ENCODE data around the gene DLGAP1.

DLGAP1 gene

GRCh38 chr18:3836483-3837335 lies 618.4 kb downstream of the DLGAP1 start:
- TF ChIP-seq CSDC2 (CRISPR knock-in tag; IDR thresholded peaks at IDR 0.05) (no peak), CREB5 (CRISPR knock-in tag; IDR thresholded peaks at IDR 0.05; ENCODE audit: low read depth) (no peak), ARNTL (CRISPR knock-in tag; IDR thresholded peaks at IDR 0.05; ENCODE audit: borderline replicate concordance, low read depth) (no peak), ZNF8 (CRISPR knock-in tag; IDR thresholded peaks at IDR 0.05) (no peak), ESRRG (CRISPR knock-in tag; IDR thresholded peaks at IDR 0.05) (no peak), ZFP30 (CRISPR knock-in tag; IDR thresholded peaks at IDR 0.05) (no peak), ZNF70 (CRISPR knock-in tag; IDR thresholded peaks at IDR 0.05) (no peak), TOX (CRISPR knock-in tag; IDR thresholded peaks at IDR 0.05; ENCODE audit: borderline replicate concordance) (no peak), ZNF565 (CRISPR knock-in tag; conservative IDR thresholded peaks at IDR 0.05; ENCODE audit: low read depth) (no peak), PPARA (CRISPR knock-in tag; IDR thresholded peaks at IDR 0.05; ENCODE audit: borderline replicate concordance) (no peak), GLIS3 (CRISPR knock-in tag; IDR thresholded peaks at IDR 0.05) (no peak), ZC3H10 (CRISPR knock-in tag; IDR thresholded peaks at IDR 0.05) (no peak), TCF4 (CRISPR knock-in tag; IDR thresholded peaks at IDR 0.05; ENCODE audit: borderline replicate concordance) (no peak), RARB (CRISPR knock-in tag; IDR thresholded peaks at IDR 0.05) (no peak), POU6F1 (CRISPR knock-in tag; IDR thresholded peaks at IDR 0.05; ENCODE audit: borderline replicate concordance, low read depth) (no peak)
- TF ChIP-seq, protein P1, sequence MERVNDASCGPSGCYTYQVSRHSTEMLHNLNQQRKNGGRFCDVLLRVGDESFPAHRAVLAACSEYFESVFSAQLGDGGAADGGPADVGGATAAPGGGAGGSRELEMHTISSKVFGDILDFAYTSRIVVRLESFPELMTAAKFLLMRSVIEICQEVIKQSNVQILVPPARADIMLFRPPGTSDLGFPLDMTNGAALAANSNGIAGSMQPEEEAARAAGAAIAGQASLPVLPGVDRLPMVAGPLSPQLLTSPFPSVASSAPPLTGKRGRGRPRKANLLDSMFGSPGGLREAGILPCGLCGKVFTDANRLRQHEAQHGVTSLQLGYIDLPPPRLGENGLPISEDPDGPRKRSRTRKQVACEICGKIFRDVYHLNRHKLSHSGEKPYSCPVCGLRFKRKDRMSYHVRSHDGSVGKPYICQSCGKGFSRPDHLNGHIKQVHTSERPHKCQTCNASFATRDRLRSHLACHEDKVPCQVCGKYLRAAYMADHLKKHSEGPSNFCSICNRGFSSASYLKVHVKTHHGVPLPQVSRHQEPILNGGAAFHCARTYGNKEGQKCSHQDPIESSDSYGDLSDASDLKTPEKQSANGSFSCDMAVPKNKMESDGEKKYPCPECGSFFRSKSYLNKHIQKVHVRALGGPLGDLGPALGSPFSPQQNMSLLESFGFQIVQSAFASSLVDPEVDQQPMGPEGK (CRISPR knock-in tag; IDR thresholded peaks at IDR 0.05; ENCODE audit: borderline replicate concordance): no peak
- TF ChIP-seq, protein P2, sequence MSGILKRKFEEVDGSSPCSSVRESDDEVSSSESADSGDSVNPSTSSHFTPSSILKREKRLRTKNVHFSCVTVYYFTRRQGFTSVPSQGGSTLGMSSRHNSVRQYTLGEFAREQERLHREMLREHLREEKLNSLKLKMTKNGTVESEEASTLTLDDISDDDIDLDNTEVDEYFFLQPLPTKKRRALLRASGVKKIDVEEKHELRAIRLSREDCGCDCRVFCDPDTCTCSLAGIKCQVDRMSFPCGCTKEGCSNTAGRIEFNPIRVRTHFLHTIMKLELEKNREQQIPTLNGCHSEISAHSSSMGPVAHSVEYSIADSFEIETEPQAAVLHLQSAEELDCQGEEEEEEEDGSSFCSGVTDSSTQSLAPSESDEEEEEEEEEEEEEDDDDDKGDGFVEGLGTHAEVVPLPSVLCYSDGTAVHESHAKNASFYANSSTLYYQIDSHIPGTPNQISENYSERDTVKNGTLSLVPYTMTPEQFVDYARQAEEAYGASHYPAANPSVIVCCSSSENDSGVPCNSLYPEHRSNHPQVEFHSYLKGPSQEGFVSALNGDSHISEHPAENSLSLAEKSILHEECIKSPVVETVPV (CRISPR knock-in tag; IDR thresholded peaks at IDR 0.05): no peak
- TF ChIP-seq, protein P3, sequence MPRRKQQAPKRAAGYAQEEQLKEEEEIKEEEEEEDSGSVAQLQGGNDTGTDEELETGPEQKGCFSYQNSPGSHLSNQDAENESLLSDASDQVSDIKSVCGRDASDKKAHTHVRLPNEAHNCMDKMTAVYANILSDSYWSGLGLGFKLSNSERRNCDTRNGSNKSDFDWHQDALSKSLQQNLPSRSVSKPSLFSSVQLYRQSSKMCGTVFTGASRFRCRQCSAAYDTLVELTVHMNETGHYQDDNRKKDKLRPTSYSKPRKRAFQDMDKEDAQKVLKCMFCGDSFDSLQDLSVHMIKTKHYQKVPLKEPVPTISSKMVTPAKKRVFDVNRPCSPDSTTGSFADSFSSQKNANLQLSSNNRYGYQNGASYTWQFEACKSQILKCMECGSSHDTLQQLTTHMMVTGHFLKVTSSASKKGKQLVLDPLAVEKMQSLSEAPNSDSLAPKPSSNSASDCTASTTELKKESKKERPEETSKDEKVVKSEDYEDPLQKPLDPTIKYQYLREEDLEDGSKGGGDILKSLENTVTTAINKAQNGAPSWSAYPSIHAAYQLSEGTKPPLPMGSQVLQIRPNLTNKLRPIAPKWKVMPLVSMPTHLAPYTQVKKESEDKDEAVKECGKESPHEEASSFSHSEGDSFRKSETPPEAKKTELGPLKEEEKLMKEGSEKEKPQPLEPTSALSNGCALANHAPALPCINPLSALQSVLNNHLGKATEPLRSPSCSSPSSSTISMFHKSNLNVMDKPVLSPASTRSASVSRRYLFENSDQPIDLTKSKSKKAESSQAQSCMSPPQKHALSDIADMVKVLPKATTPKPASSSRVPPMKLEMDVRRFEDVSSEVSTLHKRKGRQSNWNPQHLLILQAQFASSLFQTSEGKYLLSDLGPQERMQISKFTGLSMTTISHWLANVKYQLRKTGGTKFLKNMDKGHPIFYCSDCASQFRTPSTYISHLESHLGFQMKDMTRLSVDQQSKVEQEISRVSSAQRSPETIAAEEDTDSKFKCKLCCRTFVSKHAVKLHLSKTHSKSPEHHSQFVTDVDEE (CRISPR knock-in tag; IDR thresholded peaks at IDR 0.05): no peak
- ATAC-seq: no peak

DNA sequence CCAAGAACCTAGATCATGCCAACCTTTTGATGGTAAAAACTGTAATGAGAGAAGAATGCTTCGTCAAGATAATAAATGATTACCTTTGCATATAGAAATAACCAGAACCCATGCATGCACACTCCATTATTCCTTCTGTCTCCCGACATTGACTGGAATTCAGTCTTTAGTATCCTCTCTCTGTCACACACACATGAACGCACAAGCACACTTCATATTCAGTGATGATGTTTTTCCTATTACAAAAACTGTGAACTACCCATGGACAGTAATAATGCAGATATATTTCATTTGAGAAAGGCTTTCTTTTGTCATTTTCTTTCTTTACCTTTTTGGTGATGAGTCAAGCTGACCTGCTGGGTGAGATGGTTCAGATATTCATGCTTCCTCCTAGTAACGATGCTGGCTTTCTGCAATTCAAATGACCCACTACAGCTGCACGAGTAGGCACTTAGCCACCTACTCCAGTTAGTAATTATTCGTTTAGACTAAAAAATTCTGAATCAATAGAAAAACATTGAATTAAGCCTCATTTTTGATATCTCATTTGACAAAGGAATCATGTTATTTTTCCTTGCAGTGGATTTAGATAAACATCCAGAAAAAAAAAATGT lies 623.0 kb downstream of the DLGAP1 start:
- TF ChIP-seq CSDC2 (CRISPR knock-in tag; IDR thresholded peaks at IDR 0.05) (no peak), ZNF565 (CRISPR knock-in tag; conservative IDR thresholded peaks at IDR 0.05; ENCODE audit: low read depth) (no peak), ARNTL (CRISPR knock-in tag; IDR thresholded peaks at IDR 0.05; ENCODE audit: borderline replicate concordance, low read depth) (no peak), BACH2 (CRISPR knock-in tag; IDR thresholded peaks at IDR 0.05; ENCODE audit: borderline replicate concordance) (no peak), ZNF70 (CRISPR knock-in tag; IDR thresholded peaks at IDR 0.05) (no peak), POU6F1 (CRISPR knock-in tag; IDR thresholded peaks at IDR 0.05; ENCODE audit: borderline replicate concordance, low read depth) (no peak), ISL1 (CRISPR knock-in tag; IDR thresholded peaks at IDR 0.05) (no peak), ZFP30 (CRISPR knock-in tag; IDR thresholded peaks at IDR 0.05) (no peak), RARB (CRISPR knock-in tag; IDR thresholded peaks at IDR 0.05) (no peak), TCF4 (CRISPR knock-in tag; IDR thresholded peaks at IDR 0.05; ENCODE audit: borderline replicate concordance) (no peak)
- TF ChIP-seq, protein P1 (CRISPR knock-in tag; IDR thresholded peaks at IDR 0.05; ENCODE audit: borderline replicate concordance): no peak
- no peak for ATAC-seq

Measured in SK-N-SH treated with all-trans-retinoic acid at 6 μM for 48 hours (cell line).